ENCODE data around the gene METTL24.

METTL24 gene

GRCh38 chr6:110337486-110337885, 20.7 kb downstream of the METTL24 start:
- DNase-seq (ENCODE audit: low read depth in 2 of 2), result no peak

- DNase-seq (ENCODE audit: low read depth in 2 of 2), result no peak
Measured at GRCh38 chr6:110334423-110335180, 23.5 kb downstream of the METTL24 start.

- DNase-seq (ENCODE audit: low read depth in 2 of 2), result no peak
Measured at GRCh38 chr6:110332281-110332680, 25.9 kb downstream of the METTL24 start.

- DNase-seq (ENCODE audit: low read depth in 2 of 2), result no peak
Measured at GRCh38 chr6:110331816-110332215, 26.3 kb downstream of the METTL24 start.

GRCh38 chr6:110331390-110331789, 26.8 kb downstream of the METTL24 start:
- DNase-seq (ENCODE audit: low read depth in 2 of 2), result no peak

GRCh38 chr6:110329714-110330436, 28.3 kb downstream of the METTL24 start:
- DNase-seq (ENCODE audit: low read depth in 2 of 2), result no peak

GRCh38 chr6:110329348-110329713, 28.8 kb downstream of the METTL24 start:
- no peak for DNase-seq (ENCODE audit: low read depth in 2 of 2)

- DNase-seq (ENCODE audit: low read depth in 2 of 2), result no peak
Measured at GRCh38 chr6:110328259-110328658, 29.9 kb downstream of the METTL24 start.

- no peak for DNase-seq (ENCODE audit: low read depth in 2 of 2)
Measured at GRCh38 chr6:110327391-110327790, 30.8 kb downstream of the METTL24 start.

- no peak for DNase-seq (ENCODE audit: low read depth in 2 of 2)
Measured at GRCh38 chr6:110326609-110327008, 31.5 kb downstream of the METTL24 start.

- no peak for DNase-seq (ENCODE audit: low read depth in 2 of 2)
Measured at GRCh38 chr6:110326057-110326456, 32.1 kb downstream of the METTL24 start.

- no peak for DNase-seq (ENCODE audit: low read depth in 2 of 2)
Measured at GRCh38 chr6:110325197-110325596, 33.0 kb downstream of the METTL24 start.

- DNase-seq (ENCODE audit: low read depth in 2 of 2), result no peak
Measured at GRCh38 chr6:110324548-110324947, 33.6 kb downstream of the METTL24 start.

- no peak for DNase-seq (ENCODE audit: low read depth in 2 of 2)
Measured at GRCh38 chr6:110323258-110323657, 34.9 kb downstream of the METTL24 start.

GRCh38 chr6:110322874-110323242, 35.3 kb downstream of the METTL24 start:
- DNase-seq (ENCODE audit: low read depth in 2 of 2), result no peak

GRCh38 chr6:110322151-110322873, 35.8 kb downstream of the METTL24 start:
- DNase-seq (ENCODE audit: low read depth in 2 of 2), result no peak

- no peak for DNase-seq (ENCODE audit: low read depth in 2 of 2)
Measured at GRCh38 chr6:110320307-110320706, 37.8 kb downstream of the METTL24 start.

- no peak for DNase-seq (ENCODE audit: low read depth in 2 of 2)
Measured at GRCh38 chr6:110319843-110320242, 38.3 kb downstream of the METTL24 start.

- DNase-seq (ENCODE audit: low read depth in 2 of 2), result no peak
Measured at GRCh38 chr6:110319381-110319780, 38.8 kb downstream of the METTL24 start.

GRCh38 chr6:110318971-110319370, 39.2 kb downstream of the METTL24 start:
- DNase-seq (ENCODE audit: low read depth in 2 of 2), result no peak

GRCh38 chr6:110317646-110318045, 40.5 kb downstream of the METTL24 start:
- DNase-seq (ENCODE audit: low read depth in 2 of 2), result no peak

- DNase-seq (ENCODE audit: low read depth in 2 of 2), result no peak
Measured at GRCh38 chr6:110317189-110317588, 41.0 kb downstream of the METTL24 start.

All from stimulated activated CD8-positive, alpha-beta memory T cell treated with anti-CD3 and anti-CD28 coated beads, Interleukin-15, amount 100 ng/mL, for 48 hours (primary cell).